HG03442 (cell line): ENCODE data around the gene FBXL19.

Source experiments
- ATAC-seq: cut with Tn5 transposase; IDR thresholded peaks from one replicate; pipeline ENCODE4 v1.9.1; 2021; ENCODE audit warnings: mild to moderate bottlenecking, moderate library complexity; ENCODE audit not compliant: unreplicated experiment

FBXL19 gene

DNA sequence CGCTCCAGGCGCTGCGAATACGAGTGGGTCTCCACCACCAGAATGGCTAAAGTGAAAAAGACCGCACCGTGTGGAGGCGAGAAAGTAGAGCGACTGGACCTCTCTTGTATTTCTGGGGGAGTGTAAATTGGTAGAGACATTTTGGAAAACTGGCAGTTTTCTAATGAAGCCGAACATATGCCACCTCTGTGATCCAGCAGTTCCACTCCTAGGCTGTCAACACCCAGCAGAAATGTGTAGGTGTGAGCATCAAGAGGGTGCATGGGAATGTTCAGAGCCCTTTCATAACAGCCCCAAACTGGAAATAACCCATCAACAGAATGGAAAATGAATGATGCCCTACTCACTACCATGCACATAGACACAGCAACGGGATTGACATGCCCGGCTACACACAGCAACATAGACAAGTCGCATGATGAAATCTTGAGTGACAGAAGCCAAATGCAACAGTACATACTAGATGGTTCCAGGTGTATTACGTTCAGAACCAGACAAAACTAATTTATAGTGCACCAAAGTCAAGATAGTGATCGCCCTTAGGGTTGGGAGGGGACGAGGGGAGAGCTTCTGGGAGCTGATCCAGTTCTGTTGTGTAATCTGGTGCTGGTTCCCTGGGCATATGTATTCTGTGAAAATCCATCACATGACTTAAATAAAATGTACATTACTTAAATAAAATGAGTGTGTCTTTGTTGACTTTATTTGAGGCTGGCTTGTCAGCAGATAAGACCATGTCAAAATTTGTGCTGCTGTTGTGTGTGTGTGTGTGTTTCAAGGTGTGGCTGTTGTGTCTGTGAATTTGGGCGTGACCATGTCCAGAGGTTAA is 28.6 kb upstream of the FBXL19 start:
- ATAC-seq: no peak

GRCh38 chr16:30895627-30896260 is 27.6 kb upstream of the FBXL19 start:
- ATAC-seq: no peak

GRCh38 chr16:30896261-30896888 is 27.0 kb upstream of the FBXL19 start, which contains the start of gene CTF1:
CTF1 (plus strand) TSS chr16:30896614; CDS start chr16:30896644, 30 bp downstream.
- no peak for ATAC-seq

- peak; percentile 36 for ATAC-seq
These were observed 26.3 kb upstream of the FBXL19 start for GRCh38 chr16:30896889-30897733.

DNA sequence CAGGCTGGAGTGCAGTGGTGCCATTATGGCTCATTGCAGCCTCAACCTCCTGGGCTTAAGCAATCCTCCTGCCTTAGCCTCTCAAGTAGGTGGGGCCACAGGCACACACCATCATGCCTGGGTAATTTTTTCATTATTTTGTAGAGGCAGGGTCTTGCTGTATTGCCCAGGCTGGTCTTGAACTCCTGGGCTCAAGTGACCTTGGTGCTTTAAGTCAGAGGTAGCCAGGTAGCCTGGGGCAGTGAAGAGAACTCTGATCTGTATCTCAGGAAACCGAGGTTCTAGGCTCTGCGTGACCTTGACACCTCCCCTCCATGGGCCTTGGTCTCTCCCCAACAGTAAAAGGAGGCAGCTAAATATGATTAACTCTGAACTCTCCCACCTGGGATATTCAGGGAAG is 23.6 kb upstream of the FBXL19 start:
- no peak for ATAC-seq

DNA sequence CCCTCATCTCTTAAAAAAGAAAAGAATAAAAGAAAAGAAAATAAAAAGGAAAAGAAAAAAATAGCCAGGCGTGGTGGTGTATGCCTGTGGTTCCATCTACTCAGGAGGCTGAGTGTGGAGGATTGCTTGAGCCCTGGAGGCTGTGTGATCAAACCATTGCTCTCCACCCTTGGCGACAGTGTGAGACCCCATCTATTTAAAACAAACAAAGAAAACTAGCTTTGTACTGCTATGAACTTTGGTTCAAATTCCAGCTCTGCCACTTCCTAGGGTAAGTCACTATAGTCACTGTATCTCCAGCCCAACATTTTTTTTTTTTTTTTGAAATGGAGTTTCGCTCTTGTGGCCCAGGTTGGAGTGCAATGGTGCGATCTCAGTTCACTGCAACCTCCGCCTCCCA is 22.8 kb upstream of the FBXL19 start:
- ATAC-seq: no peak

DNA sequence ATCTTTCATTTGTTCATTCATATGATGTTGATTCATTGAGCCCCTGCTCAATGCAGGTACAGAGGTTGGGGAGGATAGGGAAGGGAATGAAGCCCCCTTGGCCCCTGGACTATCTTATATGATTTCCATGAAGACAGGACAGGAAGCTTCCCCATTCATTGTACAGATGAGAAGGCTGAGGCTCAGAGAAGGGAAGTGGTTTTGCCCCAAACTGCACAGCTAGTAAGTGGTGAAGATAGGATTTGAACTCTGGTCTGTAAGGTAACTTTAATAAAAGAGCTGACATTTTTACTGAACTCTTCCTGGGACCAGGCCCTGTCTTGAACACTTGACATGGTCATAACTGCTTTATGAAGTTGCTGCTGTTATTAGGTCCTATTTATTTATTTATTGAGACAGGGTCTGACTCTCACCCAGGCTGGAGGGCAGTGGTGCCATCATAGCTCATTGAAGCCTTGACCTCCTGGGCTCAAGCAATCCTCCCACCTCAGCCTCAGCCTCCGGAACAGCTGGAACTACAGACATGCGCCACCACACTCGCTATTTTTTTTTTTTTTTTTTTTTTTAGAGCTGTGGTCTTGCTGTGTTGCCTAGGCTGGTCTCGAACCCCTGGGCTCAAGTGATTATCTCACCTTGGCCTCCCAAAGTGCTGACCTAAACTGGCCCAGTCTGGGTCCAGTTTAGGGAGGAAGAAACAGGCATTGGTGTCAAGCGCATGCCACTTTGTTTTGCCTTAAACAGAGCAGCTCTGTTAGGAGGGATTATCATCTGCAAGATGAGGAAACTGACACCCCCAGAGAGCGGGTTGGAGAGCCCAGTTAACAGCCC is 22.0 kb upstream of the FBXL19 start:
- no peak for ATAC-seq

- no peak for ATAC-seq
These were observed 21.1 kb upstream of the FBXL19 start for GRCh38 chr16:30902029-30902972.

DNA sequence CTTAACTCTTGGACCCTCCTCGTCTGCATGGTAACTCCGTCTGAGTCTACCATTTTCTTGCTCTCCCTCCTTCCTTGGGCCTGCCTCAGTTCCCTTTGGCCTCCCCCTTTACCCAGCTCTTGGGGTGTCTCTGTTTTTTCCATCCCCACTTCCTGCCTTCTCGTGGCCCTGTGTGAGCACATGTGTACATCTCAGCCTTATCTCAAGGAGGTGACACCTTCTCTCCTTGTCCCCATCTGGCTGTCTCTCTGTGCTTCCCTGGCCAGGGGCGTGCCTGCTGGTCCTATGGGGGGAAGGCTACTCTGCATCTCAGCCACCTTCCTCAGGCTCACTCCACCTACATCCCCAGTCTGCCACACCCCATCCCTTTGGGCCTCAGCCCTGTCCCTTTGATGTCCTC is 20.4 kb upstream of the FBXL19 start:
- no peak for ATAC-seq

DNA sequence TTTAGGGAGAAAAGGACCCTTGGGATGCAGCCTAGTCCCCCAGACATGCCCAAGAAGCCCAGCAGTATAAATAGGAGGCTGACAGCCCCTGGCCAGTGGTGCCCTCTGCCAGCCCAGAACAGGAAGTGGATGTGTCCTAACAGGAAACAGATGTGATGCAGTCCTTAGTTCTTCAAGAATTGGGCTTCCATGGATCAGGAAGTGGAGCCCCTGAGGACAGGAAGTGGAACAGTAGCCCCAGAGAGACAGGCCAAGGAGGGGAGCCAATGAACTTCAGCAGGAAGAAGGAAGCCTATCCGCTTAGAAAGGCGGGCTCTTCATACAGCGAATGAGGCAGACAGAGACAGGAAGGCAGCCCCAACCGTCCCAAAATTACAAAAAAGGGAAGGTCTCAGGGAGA is 19.8 kb upstream of the FBXL19 start:
- no peak for ATAC-seq

GRCh38 chr16:30904114-30904780 is 19.1 kb upstream of the FBXL19 start:
- no peak for ATAC-seq

- ATAC-seq: no peak
These were observed 16.3 kb upstream of the FBXL19 start for GRCh38 chr16:30907064-30907463.

DNA sequence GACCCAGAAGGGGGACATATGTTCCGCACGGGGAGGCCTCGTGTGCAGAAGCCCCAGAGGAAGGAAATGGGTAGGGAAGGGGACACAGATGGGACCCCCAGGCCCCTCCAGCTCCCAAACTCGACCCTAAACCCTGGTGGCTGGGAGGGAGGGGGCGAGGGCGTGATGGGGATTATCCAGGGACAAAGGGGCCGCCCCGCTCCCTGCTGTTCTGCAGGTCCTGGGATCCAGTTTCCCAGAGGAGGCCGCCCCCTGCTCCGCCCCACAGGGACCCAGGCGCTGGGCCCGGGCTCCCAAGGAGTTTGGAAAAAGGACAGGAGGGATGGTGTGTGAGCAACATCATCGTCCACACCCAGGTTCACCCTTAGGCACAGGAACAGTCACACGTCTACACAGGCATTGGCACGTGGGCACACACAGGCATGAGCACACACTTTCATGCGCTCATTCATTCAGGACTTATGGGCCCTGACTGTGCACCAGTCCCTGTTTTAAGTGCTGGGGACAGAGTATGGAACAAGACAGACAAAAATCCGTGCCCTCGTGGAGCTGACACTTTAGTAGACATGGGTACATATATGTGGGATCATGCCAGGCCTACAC is 12.8 kb upstream of the FBXL19 start:
- no peak for ATAC-seq

GRCh38 chr16:30912794-30913412 is 10.5 kb upstream of the FBXL19 start:
- ATAC-seq: no peak

DNA sequence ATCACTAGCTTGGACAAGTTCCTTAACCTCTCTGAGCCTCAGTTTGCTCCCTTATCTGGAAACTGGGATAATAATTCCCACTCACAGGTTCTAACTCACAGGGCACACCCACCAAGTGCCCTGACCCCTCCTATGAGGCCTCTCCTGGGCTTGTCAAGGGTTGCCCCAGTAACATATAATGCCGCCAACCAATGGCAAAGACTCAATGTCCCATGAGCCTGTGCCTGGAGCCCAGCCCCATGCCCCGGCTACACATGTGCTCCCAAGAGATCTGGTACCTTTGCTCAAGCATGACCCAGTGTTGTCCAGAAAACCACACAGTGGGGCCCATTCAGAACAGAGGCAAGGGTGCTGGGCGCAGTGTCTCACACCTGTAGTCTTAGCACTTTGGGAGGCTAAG is 8.5 kb upstream of the FBXL19 start:
- no peak for ATAC-seq

DNA sequence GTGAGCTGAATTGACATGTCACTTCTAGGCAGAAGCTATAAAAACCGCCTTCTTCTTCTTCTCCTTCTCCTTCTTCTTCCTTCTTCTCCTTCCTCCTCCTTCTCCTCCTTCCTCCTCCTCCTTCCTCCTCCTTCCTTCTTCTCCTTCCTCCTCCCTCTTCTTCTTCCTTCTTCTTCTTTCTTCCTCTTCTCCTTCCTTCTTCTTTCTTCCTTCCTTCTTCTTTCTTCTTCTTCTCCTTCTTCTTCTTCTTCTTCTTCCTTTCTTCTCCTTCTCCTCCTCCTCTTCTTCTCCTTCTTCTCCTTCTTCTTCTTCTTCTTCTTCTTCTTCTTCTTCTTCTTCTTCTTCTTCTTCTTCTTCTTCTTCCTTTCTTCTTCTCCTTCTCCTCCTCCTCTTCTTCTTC is 4.8 kb upstream of the FBXL19 start:
- no peak for ATAC-seq

DNA sequence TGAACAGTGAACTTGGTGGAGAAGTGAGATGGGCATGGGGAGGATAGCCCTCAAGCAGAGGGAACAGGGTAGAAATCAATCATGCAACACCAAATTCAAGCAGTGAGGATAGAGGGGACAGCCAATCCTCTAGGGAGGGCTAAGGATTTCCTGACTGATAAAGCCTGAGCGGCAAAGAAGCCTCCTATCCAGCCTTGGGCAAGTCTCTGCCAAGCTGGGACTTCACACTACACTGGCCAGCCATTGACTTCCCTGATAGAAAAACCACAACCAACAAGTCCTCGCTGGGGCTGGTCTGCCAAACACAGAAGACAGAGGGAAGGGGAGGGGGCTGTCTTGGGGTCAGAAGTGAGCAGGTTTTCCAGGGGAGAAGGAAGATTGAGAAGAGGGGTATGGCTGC is 2.5 kb upstream of the FBXL19 start:
- no peak for ATAC-seq

- no peak for ATAC-seq
These were observed 2.0 kb upstream of the FBXL19 start for GRCh38 chr16:30921459-30921747.
